Iris pigment epithelial cell (primary cell): Measurements from ENCODE around the gene CFP.
A peak's percentile ranks its signal among the peaks of the same experiment; 100 is the strongest.

Source experiments
- DNase-seq: peaks from one replicate; pipeline ENCODE4 v3.0.0-alpha.2; 2011; ENCODE audit warnings: low read depth

The CFP gene

GRCh38 chrX:47637546-47638195 is 7.9 kb upstream of the CFP start:
- peak; percentile 27 for DNase-seq

- DNase-seq = no peak
Measured at GRCh38 chrX:47634871-47635575, 5.3 kb upstream of the CFP start.

GRCh38 chrX:47633689-47634590 is 4.2 kb upstream of the CFP start:
- DNase-seq = no peak

GRCh38 chrX:47632666-47633065 is 2.9 kb upstream of the CFP start:
- no peak for DNase-seq

GRCh38 chrX:47631676-47632075 is 1.9 kb upstream of the CFP start:
- no peak for DNase-seq

- DNase-seq = no peak
Measured at GRCh38 chrX:47628982-47629381, 748 bp downstream of the CFP start.

GRCh38 chrX:47625365-47625764 is 4.4 kb downstream of the CFP start:
- no peak for DNase-seq

- peak; percentile 80 for DNase-seq
Measured at GRCh38 chrX:47623540-47624027, 6.1 kb downstream of the CFP start.

- no peak for DNase-seq
Measured at GRCh38 chrX:47621851-47622250, 7.9 kb downstream of the CFP start.

GRCh38 chrX:47620303-47620685 is 9.4 kb downstream of the CFP start:
- DNase-seq = no peak

GRCh38 chrX:47619486-47620302 is 10.0 kb downstream of the CFP start, which contains the start of gene SYN1:
TSS of gene SYN1 (minus strand) at chrX:47619857. CDS start at chrX:47619728, 129 bp downstream.
- DNase-seq = peak; percentile 78

- DNase-seq = no peak
Measured at GRCh38 chrX:47618923-47619485, 10.7 kb downstream of the CFP start.

- no peak for DNase-seq
Measured at GRCh38 chrX:47614618-47615017, 15.1 kb downstream of the CFP start.

GRCh38 chrX:47613082-47613481 is 16.6 kb downstream of the CFP start:
- no peak for DNase-seq

- DNase-seq = no peak
Measured at GRCh38 chrX:47612418-47612817, 17.3 kb downstream of the CFP start.

- DNase-seq = no peak
Measured at GRCh38 chrX:47611926-47612325, 17.8 kb downstream of the CFP start.

- DNase-seq = no peak
Measured at GRCh38 chrX:47611489-47611888, 18.2 kb downstream of the CFP start.

GRCh38 chrX:47610511-47610910 is 19.2 kb downstream of the CFP start:
- no peak for DNase-seq

- no peak for DNase-seq
Measured at GRCh38 chrX:47608130-47608810, 21.5 kb downstream of the CFP start.

- DNase-seq = peak; percentile 37
Measured at GRCh38 chrX:47607091-47607490, 22.6 kb downstream of the CFP start.

- DNase-seq = no peak
Measured at GRCh38 chrX:47605024-47605423, 24.7 kb downstream of the CFP start.
